H1 (cell line): ENCODE results near the gene CISD1. TPM values are rescaled to one million over a fixed set of nuclear protein-coding genes. Genes with fewer than 3 reads are reported as not detected.

Source experiments
- CTCF ChIA-PET: fragments of 300-600 bp; sonication (Branson Sonifier 250); formaldehyde crosslinking; loops from one replicate; lab custom pipeline; 2021; ENCODE audit not compliant: partially characterized antibody; lab: Charles Lee
- POLR2A ChIA-PET: fragments of 300-600 bp; sonication (Branson Sonifier 250); formaldehyde crosslinking; loops from one replicate; lab custom pipeline; 2021; ENCODE audit warnings: inconsistent platforms; ENCODE audit not compliant: partially characterized antibody; lab: Charles Lee
- DNase-seq, 2 experiments: peaks; one replicate each; pipeline versions ENCODE4 v3.0.0 to v3.0.0-alpha.2; 2010 to 2022; ENCODE audit warnings: low spot score in 2 of 2, low read depth in 1 of 2, mixed read lengths in 1 of 2
- FAIRE-seq: peaks from 2 replicates; lab custom pipeline; 2011; peaks lifted over from hg19 to GRCh38; lab: Jason Lieb, UNC
- H2AFZ ChIP-seq: 2 replicates; pipeline ENCODE4 v1.8.1; 2012; ENCODE audit warnings: low read length, inconsistent platforms
- H2AK5ac ChIP-seq: 2 replicates; pipeline ENCODE4 v1.6.1; 2013; ENCODE audit warnings: low read depth, low read length
- H2BK120ac ChIP-seq: replicated peaks from 2 replicates; pipeline ENCODE3; 2013; ENCODE audit warnings: low read depth, low read length, inconsistent platforms
- H2BK12ac ChIP-seq: 2 replicates; pipeline ENCODE4 v1.6.1; 2013; ENCODE audit warnings: low read depth, low read length
- H2BK15ac ChIP-seq: 2 replicates; pipeline ENCODE4 v1.6.1; 2013; ENCODE audit warnings: low read length
- H2BK20ac ChIP-seq: 2 replicates; pipeline ENCODE4 v1.6.1; 2013; ENCODE audit warnings: low read length
- H2BK5ac ChIP-seq: 2 replicates; pipeline ENCODE4 v1.6.1; 2013; ENCODE audit warnings: low read depth, low read length
- H3K14ac ChIP-seq: 2 replicates; pipeline ENCODE4 v1.6.1; 2013; ENCODE audit warnings: inconsistent platforms; ENCODE audit not compliant: insufficient read length
- H3K18ac ChIP-seq: 2 replicates; pipeline ENCODE4 v1.6.1; 2013; ENCODE audit warnings: low read length; ENCODE audit errors: extremely low read depth
- H3K23ac ChIP-seq: 2 replicates; pipeline ENCODE4 v1.6.1; 2013; ENCODE audit warnings: inconsistent platforms; ENCODE audit not compliant: insufficient read length
- H3K23me2 ChIP-seq: 2 replicates; pipeline ENCODE4 v1.6.1; 2013; ENCODE audit warnings: low read depth, low read length
- H3K27ac ChIP-seq: 2 replicates; pipeline ENCODE4 v1.6.1; 2011; ENCODE audit warnings: low read depth, low read length, inconsistent platforms
- H3K27me3 ChIP-seq, 4 experiments: replicated peaks in 1 of 4; 1 replicate in 1 of 4; 2 replicates in 3 of 4; pipeline versions ENCODE4 v1.6.1 to v1.8.1; 2011 to 2013; ENCODE audit warnings: low read length in 3 of 4, mild to moderate bottlenecking in 3 of 4, inconsistent platforms in 2 of 4, mixed read lengths in 2 of 4, moderate library complexity in 1 of 4; ENCODE audit not compliant: control insufficient read depth in 3 of 4, insufficient read depth in 3 of 4; ENCODE audit errors: extremely low read depth in 1 of 4
- H3K36me3 ChIP-seq, 4 experiments: 2 replicates each; pipeline versions ENCODE4 v1.6.1 to v1.8.1; 2011 to 2013; ENCODE audit warnings: mild to moderate bottlenecking in 4 of 4, low read length in 3 of 4, moderate library complexity in 2 of 4, control low read depth in 1 of 4, inconsistent platforms in 1 of 4; ENCODE audit not compliant: insufficient read depth in 4 of 4, control insufficient read depth in 2 of 4
- H3K4ac ChIP-seq: replicated peaks from 2 replicates; pipeline ENCODE3; 2013; ENCODE audit warnings: low read length, low read depth, mixed read lengths, inconsistent platforms; ENCODE audit not compliant: insufficient read length
- H3K4me1 ChIP-seq, 4 experiments: replicated peaks in 1 of 4; 1 replicate in 1 of 4; 2 replicates in 3 of 4; pipeline versions ENCODE4 v1.6.1 to v1.8.1; 2011 to 2013; ENCODE audit warnings: low read length in 3 of 4, inconsistent platforms in 2 of 4, mixed read lengths in 1 of 4; ENCODE audit not compliant: insufficient read depth in 4 of 4, control insufficient read depth in 3 of 4
- H3K4me2 ChIP-seq, 2 experiments: 2 replicates each; pipeline versions ENCODE4 v1.6.1 to v1.8.1; 2011 to 2013; ENCODE audit warnings: low read depth in 2 of 2, low read length in 2 of 2, control low read depth in 1 of 2, inconsistent platforms in 1 of 2, mild to moderate bottlenecking in 1 of 2; ENCODE audit not compliant: insufficient read depth in 1 of 2
- H3K4me3 ChIP-seq, 4 experiments: fragments of 200-600, 300-600 bp in 1 of 4; sonication (generic), shearing (Covaris generic), sonication (Bioruptor Twin) in 1 of 4; 2 replicates each; pipeline versions ENCODE4 v1.5.1 to v1.8.1; 2011 to 2016; ENCODE audit warnings: low read length in 4 of 4, low read depth in 3 of 4, control low read depth in 2 of 4, inconsistent platforms in 2 of 4, mild to moderate bottlenecking in 2 of 4, mixed read lengths in 1 of 4, moderate library complexity in 1 of 4; ENCODE audit not compliant: insufficient read depth in 2 of 4; ENCODE audit errors: extremely low read depth in 1 of 4
- H3K56ac ChIP-seq: replicated peaks from 2 replicates; pipeline ENCODE3; 2013; ENCODE audit warnings: low read depth, mild to moderate bottlenecking, mixed read lengths, low read length, inconsistent platforms; ENCODE audit not compliant: insufficient read length
- H3K79me1 ChIP-seq: 2 replicates; pipeline ENCODE4 v1.6.1; 2013; ENCODE audit warnings: low read depth, low read length, control low read depth
- H3K79me2 ChIP-seq, 2 experiments: 2 replicates each; pipeline versions ENCODE4 v1.6.1 to v1.8.1; 2012 to 2013; ENCODE audit warnings: low read length in 2 of 2, mild to moderate bottlenecking in 2 of 2, inconsistent platforms in 1 of 2; ENCODE audit not compliant: insufficient read depth in 2 of 2, control insufficient read depth in 1 of 2
- H3K9ac ChIP-seq, 4 experiments: replicated peaks in 1 of 4; 1 replicate in 1 of 4; 2 replicates in 3 of 4; pipeline versions ENCODE4 v1.6.1 to v1.8.1; 2011 to 2013; ENCODE audit warnings: low read depth in 3 of 4, low read length in 3 of 4, control low read depth in 2 of 4, mild to moderate bottlenecking in 2 of 4, moderate library complexity in 2 of 4, inconsistent platforms in 1 of 4; ENCODE audit errors: extremely low read depth in 1 of 4
- H3K9me3 ChIP-seq, 2 experiments: 2 replicates each; pipeline versions ENCODE4 v1.6.1 to v1.8.1; 2012 to 2013; ENCODE audit warnings: mild to moderate bottlenecking in 2 of 2, moderate library complexity in 2 of 2, control low read depth in 1 of 2, inconsistent platforms in 1 of 2, low read depth in 1 of 2, low read length in 1 of 2, mixed read lengths in 1 of 2; ENCODE audit not compliant: insufficient read depth in 2 of 2
- H4K20me1 ChIP-seq, 2 experiments: replicated peaks in 1 of 2; 2 replicates each; pipeline versions ENCODE3 to v1.8.1; 2011 to 2013; ENCODE audit warnings: inconsistent platforms in 2 of 2, low read length in 2 of 2, mild to moderate bottlenecking in 1 of 2; ENCODE audit not compliant: insufficient read depth in 2 of 2, control insufficient read depth in 1 of 2
- H4K5ac ChIP-seq: 2 replicates; pipeline ENCODE4 v1.6.1; 2013; ENCODE audit warnings: low read length, low read depth, mixed read lengths, inconsistent platforms; ENCODE audit not compliant: insufficient read length
- H4K8ac ChIP-seq: 2 replicates; pipeline ENCODE4 v1.8.0; 2013; ENCODE audit warnings: mild to moderate bottlenecking, moderate library complexity, low read length, inconsistent platforms; ENCODE audit not compliant: insufficient read depth; ENCODE audit errors: extremely low read depth
- H4K91ac ChIP-seq: replicated peaks from 2 replicates; pipeline ENCODE3; 2013; ENCODE audit warnings: low read length, mixed read lengths, inconsistent platforms; ENCODE audit not compliant: insufficient read length
- BCL11A ChIP-seq, 2 experiments: IDR thresholded peaks; one replicate each; pipeline ENCODE4 v1.6.1; 2011; ENCODE audit warnings: low read depth in 2 of 2, low read length in 2 of 2, mild to moderate bottlenecking in 2 of 2
- HDAC6 ChIP-seq: IDR thresholded peaks from one replicate; pipeline ENCODE4 v1.7.1; 2012; ENCODE audit warnings: low read depth, mild to moderate bottlenecking, inconsistent platforms, low read length, moderate library complexity
- KDM1A ChIP-seq: fragments of 200-600, 300-600 bp; sonication (generic); IDR thresholded peaks from 2 replicates; pipeline ENCODE4 v1.7.1; 2016; ENCODE audit warnings: mild to moderate bottlenecking, low read length, borderline replicate concordance
- RBBP5 ChIP-seq: IDR thresholded peaks from 2 replicates; pipeline ENCODE4 v1.7.1; 2012; ENCODE audit warnings: low read depth, mild to moderate bottlenecking, inconsistent platforms, low read length, moderate library complexity, borderline replicate concordance
- RNF2 ChIP-seq: fragments of 200-900, 300-1000 bp; sonication (generic); IDR thresholded peaks from 2 replicates; pipeline ENCODE4 v1.7.1; 2016; ENCODE audit warnings: borderline replicate concordance, low read depth, mild to moderate bottlenecking, antibody characterized with exemption, low read length; ENCODE audit not compliant: poor library complexity, severe bottlenecking; ENCODE audit errors: missing control alignments
- TAF7 ChIP-seq: optimal IDR thresholded peaks from 2 replicates; pipeline ENCODE3; 2011; ENCODE audit warnings: low read depth, mild to moderate bottlenecking, inconsistent platforms, low read length, moderate library complexity, borderline replicate concordance
- WGBS, 2 experiments: shearing (Covaris generic) in 1 of 2; methylation state at CpG; one replicate each; pipeline versions ENCODE4 v1.1.6 to v1.1.7; 2013 to 2015; ENCODE audit warnings: low lambda C conversion rate in 2 of 2, mixed read lengths in 2 of 2, inconsistent platforms in 1 of 2, low coverage in 1 of 2, missing lambda C conversion rate in 1 of 2; ENCODE audit not compliant: insufficient replicate concordance in 2 of 2, insufficient coverage in 1 of 2, insufficient read length in 1 of 2; ENCODE audit errors: extremely low coverage in 1 of 2, missing lambda C conversion rate in 1 of 2; 5-methylcytosine and 5-hydroxymethylcytosine counted together
- polyA plus RNA-seq, 7 experiments: library from polyadenylated mRNA; depleted of rRNA in 3 of 7; stranded (reverse) in 5 of 7; unstranded in 2 of 7; fragments of >200 nt in 5 of 7; fragments of 200-250 nt in 2 of 7; gene quantifications; 1 replicate in 5 of 7; 2 replicates in 1 of 7; 4 replicates in 1 of 7; pipeline versions ENCODE4 v1.2.1 to v1.2.3, GENCODE V29; 2011 to 2013; ENCODE audit warnings: missing spikeins in 2 of 7, mixed read lengths in 2 of 7
- total RNA-seq: library from RNA; stranded (reverse); fragmentation: NEBNext Ultra II Directional; extraction: Animal tissue kit (Norgen Biotek cat#: 25700); gene quantifications from 2 replicates; pipeline ENCODE4 v1.2.1, GENCODE V29; 2021

Gene CISD1
- total and polyA plus RNA-seq, 2 of the 8 experiments (the other 6 are each of a cell fraction or from before 2014, with no cell fraction given): 22.6 to 43.2 TPM

GRCh38 chr10:58264780-58265179 is 4.2 kb upstream of the CISD1 start:
- ChIA-PET CTCF (interaction anchor here (1.0 kb wide), 1 partner anchor 34 kb away, joined by 3 read pairs; no protein-coding TSS in a partner anchor), POLR2A (no interaction called here)
- Histone ChIP-seq H2AFZ (no peak overlapping the region), H3K27ac (no peak overlapping the region), H3K79me2 (peaks cover 0 to 61% of the 10 kb centered on the region in 2 experiments; a peak in 2 of 4 replicates), H4K20me1 (no peaks in the 10 kb centered on the region), H4K5ac (no peak overlapping the region), H3K9me3 (no peaks in the 10 kb centered on the region), H3K14ac (no peak overlapping the region), H3K18ac (no peak overlapping the region), H2BK15ac (no peak overlapping the region), H3K4me3 (no peak overlapping the region; a peak in 1 of 8 replicates), H4K8ac (no peak overlapping the region), H2BK120ac (no peak overlapping the region), H3K23ac (no peak overlapping the region), H3K4me2 (no peak overlapping the region), H3K79me1 (no peaks in the 10 kb centered on the region), H2BK5ac (no peak overlapping the region), H3K4me1 (peaks cover 0 to 10% (median 1%) of the 10 kb centered on the region in 4 experiments; a peak in 3 of 7 replicates), H2BK20ac (no peak overlapping the region), H3K36me3 (no peaks in the 10 kb centered on the region), H3K4ac (no peak overlapping the region), H2AK5ac (no peak overlapping the region), H3K9ac (no peak overlapping the region), H4K91ac (no peak overlapping the region), H3K27me3 (0 out of 7 replicates have a peak, but pooled peaks cover 0 to 5% (median 1%) of the 10 kb centered on the region in 4 experiments), H2BK12ac (no peak overlapping the region), H3K23me2 (peaks cover 19% of the 10 kb centered on the region), H3K56ac (no peak overlapping the region)
- DNase-seq (no peak), FAIRE-seq (no peak)
- WGBS, 2 experiments: 50% methylated on average over 5 of the region's 5 CpGs; no CpG with 5 or more reads in 1 of the 2 experiments
- TF ChIP-seq HDAC6: no peak
- TF ChIP-seq RNF2: no peak
- no peak for TF ChIP-seq BCL11A (IDR thresholded peaks at IDR 0.05; ENCODE audit: low read depth in 2 of 2, low read length in 2 of 2)
- TF ChIP-seq KDM1A: no peak
- TF ChIP-seq RBBP5: no peak
- no peak for TF ChIP-seq TAF7
